ENCODE data around the gene ZNF799. TPM values are rescaled to one million over a fixed set of nuclear protein-coding genes. Genes with fewer than 3 reads are reported as not detected.
A peak's percentile ranks its signal among the peaks of the same experiment; 100 is the strongest.

The ZNF799 gene
- total and polyA plus RNA-seq, 2 of the 13 experiments (the other 11 are each of a cell fraction or from before 2014, with no cell fraction given), result 7.7 to 17.9 TPM

GRCh38 chr19:12400633-12401502 is at the start of gene ZNF799 (continued):
- no peak; the same call in none of the 2 replicates for TF ChIP-seq ZGPAT (CRISPR knock-in tag; IDR thresholded peaks at IDR 0.05)
- no peak for TF ChIP-seq MLXIP (CRISPR knock-in tag; IDR thresholded peaks at IDR 0.05; ENCODE audit: borderline replicate concordance)
- no peak for TF ChIP-seq RARG (CRISPR knock-in tag; IDR thresholded peaks at IDR 0.05; ENCODE audit: low read depth)
- TF ChIP-seq ZZZ3 (CRISPR knock-in tag; IDR thresholded peaks at IDR 0.05; ENCODE audit: borderline replicate concordance), result 0 out of 2 replicates have a peak, but pooled peaks have one; percentile 25
- TF ChIP-seq ZSCAN9 (CRISPR knock-in tag; IDR thresholded peaks at IDR 0.05; ENCODE audit: borderline replicate concordance), result no peak
- no peak for TF ChIP-seq ZFP82 (CRISPR knock-in tag; IDR thresholded peaks at IDR 0.05; ENCODE audit: borderline replicate concordance)
- TF ChIP-seq, protein P1, sequence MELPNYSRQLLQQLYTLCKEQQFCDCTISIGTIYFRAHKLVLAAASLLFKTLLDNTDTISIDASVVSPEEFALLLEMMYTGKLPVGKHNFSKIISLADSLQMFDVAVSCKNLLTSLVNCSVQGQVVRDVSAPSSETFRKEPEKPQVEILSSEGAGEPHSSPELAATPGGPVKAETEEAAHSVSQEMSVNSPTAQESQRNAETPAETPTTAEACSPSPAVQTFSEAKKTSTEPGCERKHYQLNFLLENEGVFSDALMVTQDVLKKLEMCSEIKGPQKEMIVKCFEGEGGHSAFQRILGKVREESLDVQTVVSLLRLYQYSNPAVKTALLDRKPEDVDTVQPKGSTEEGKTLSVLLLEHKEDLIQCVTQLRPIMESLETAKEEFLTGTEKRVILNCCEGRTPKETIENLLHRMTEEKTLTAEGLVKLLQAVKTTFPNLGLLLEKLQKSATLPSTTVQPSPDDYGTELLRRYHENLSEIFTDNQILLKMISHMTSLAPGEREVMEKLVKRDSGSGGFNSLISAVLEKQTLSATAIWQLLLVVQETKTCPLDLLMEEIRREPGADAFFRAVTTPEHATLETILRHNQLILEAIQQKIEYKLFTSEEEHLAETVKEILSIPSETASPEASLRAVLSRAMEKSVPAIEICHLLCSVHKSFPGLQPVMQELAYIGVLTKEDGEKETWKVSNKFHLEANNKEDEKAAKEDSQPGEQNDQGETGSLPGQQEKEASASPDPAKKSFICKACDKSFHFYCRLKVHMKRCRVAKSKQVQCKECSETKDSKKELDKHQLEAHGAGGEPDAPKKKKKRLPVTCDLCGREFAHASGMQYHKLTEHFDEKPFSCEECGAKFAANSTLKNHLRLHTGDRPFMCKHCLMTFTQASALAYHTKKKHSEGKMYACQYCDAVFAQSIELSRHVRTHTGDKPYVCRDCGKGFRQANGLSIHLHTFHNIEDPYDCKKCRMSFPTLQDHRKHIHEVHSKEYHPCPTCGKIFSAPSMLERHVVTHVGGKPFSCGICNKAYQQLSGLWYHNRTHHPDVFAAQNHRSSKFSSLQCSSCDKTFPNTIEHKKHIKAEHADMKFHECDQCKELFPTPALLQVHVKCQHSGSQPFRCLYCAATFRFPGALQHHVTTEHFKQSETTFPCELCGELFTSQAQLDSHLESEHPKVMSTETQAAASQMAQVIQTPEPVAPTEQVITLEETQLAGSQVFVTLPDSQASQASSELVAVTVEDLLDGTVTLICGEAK (IDR thresholded peaks at IDR 0.05), result no peak
- TF ChIP-seq, protein P1 (CRISPR knock-in tag; IDR thresholded peaks at IDR 0.05), result peak; percentile 2; the same call in 1 of the 2 replicates
- TF ChIP-seq ZFAT (CRISPR knock-in tag; conservative IDR thresholded peaks at IDR 0.05), result no peak
- peak; percentile 91 for TF ChIP-seq ETV5 (CRISPR knock-in tag; IDR thresholded peaks at IDR 0.05; ENCODE audit: borderline replicate concordance)
- no peak for TF ChIP-seq RELA (CRISPR knock-in tag; IDR thresholded peaks at IDR 0.05)
- no peak; the same call in 1 of the 2 replicates for TF ChIP-seq MYC (CRISPR knock-in tag; IDR thresholded peaks at IDR 0.05; ENCODE audit: borderline replicate concordance)
- TF ChIP-seq MIER3 (CRISPR knock-in tag; IDR thresholded peaks at IDR 0.05; ENCODE audit: borderline replicate concordance), result no peak
- TF ChIP-seq ZNF747 (CRISPR knock-in tag; IDR thresholded peaks at IDR 0.05; ENCODE audit: borderline replicate concordance), result 0 out of 2 replicates have a peak, but pooled peaks have one; percentile 25
- no peak for TF ChIP-seq ZNF30 (CRISPR knock-in tag; IDR thresholded peaks at IDR 0.05)
- no peak; the same call in 1 of the 2 replicates for TF ChIP-seq KMT2A (CRISPR knock-in tag; IDR thresholded peaks at IDR 0.05)
